ENCODE measurements around the gene ITPKC. TPM values are rescaled to one million over a fixed set of nuclear protein-coding genes. Genes with fewer than 3 reads are reported as not detected.

The ITPKC gene
- total RNA-seq, 1 donor from 2014 or later: 8.4 TPM

GRCh38 chr19:40709817-40710216, 7.1 kb upstream of the ITPKC start:
- intact Hi-C loops (cut with micrococcal nuclease): no loop called here
- peaks cover 45% of the 10 kb centered on the region for H3K36me3 Mint-ChIP-seq (ENCODE audit: low read depth)

GRCh38 chr19:40713939-40714338, 3.0 kb upstream of the ITPKC start:
- Mint-ChIP-seq H3K27ac (peak overlapping the region; percentile 44), H3K36me3 (ENCODE audit: low read depth) (peaks cover 31% of the 10 kb centered on the region), H3K4me1 (ENCODE audit: low read depth) (peaks cover 41% of the 10 kb centered on the region), H3K4me3 (ENCODE audit: low read depth) (peak overlapping the region; percentile 58), H3K9me3 (no peaks in the 10 kb centered on the region), H3K27me3 (ENCODE audit: low read depth) (no peaks in the 10 kb centered on the region)
- intact Hi-C loops (cut with micrococcal nuclease): no loop called here
- no peak for DNase-seq (ENCODE audit: low spot score)

More at GRCh38 chr19:40709817-40710216, 7.1 kb upstream of the ITPKC start:
- H3K4me3 Mint-ChIP-seq (ENCODE audit: low read depth): no peak overlapping the region
- H3K4me1 Mint-ChIP-seq (ENCODE audit: low read depth): peaks cover 17% of the 10 kb centered on the region
- no peak for DNase-seq (ENCODE audit: low spot score)
- H3K27me3 Mint-ChIP-seq (ENCODE audit: low read depth): no peaks in the 10 kb centered on the region
- H3K27ac Mint-ChIP-seq: no peak overlapping the region
- H3K9me3 Mint-ChIP-seq: no peaks in the 10 kb centered on the region

GRCh38 chr19:40714441-40715299, 2.2 kb upstream of the ITPKC start:
- Mint-ChIP-seq H3K4me3 (ENCODE audit: low read depth) (peak overlapping the region; percentile 88), H3K9me3 (no peaks in the 10 kb centered on the region), H3K4me1 (ENCODE audit: low read depth) (peaks cover 41% of the 10 kb centered on the region), H3K36me3 (ENCODE audit: low read depth) (peaks cover 25% of the 10 kb centered on the region), H3K27ac (peak overlapping the region; percentile 92), H3K27me3 (ENCODE audit: low read depth) (no peaks in the 10 kb centered on the region)
- intact Hi-C loops (cut with micrococcal nuclease): loop anchor here (1.0 kb wide), 1 partner anchor 24 kb away; the partner anchor contains the start of gene NUMBL
- peak; percentile 90 for DNase-seq (ENCODE audit: low spot score)

GRCh38 chr19:40716031-40716481, 856 bp upstream of the ITPKC start:
- Mint-ChIP-seq H3K4me3 (ENCODE audit: low read depth) (peak overlapping the region; percentile 88), H3K9me3 (no peaks in the 10 kb centered on the region), H3K36me3 (ENCODE audit: low read depth) (peaks cover 26% of the 10 kb centered on the region), H3K27ac (peak overlapping the region; percentile 92), H3K4me1 (ENCODE audit: low read depth) (peaks cover 53% of the 10 kb centered on the region), H3K27me3 (ENCODE audit: low read depth) (no peaks in the 10 kb centered on the region)
- peak; percentile 24 for DNase-seq (ENCODE audit: low spot score)
- intact Hi-C loops (cut with micrococcal nuclease): loop anchor here (1.0 to 2.0 kb wide), 4 partner anchors 35 to 101 kb away; partner anchors contain the start of genes EGLN2 and SNRPA

GRCh38 chr19:40717325-40717879, 490 bp downstream of the ITPKC start:
- Mint-ChIP-seq H3K27ac (no peak overlapping the region), H3K27me3 (ENCODE audit: low read depth) (no peaks in the 10 kb centered on the region), H3K36me3 (ENCODE audit: low read depth) (peaks cover 26% of the 10 kb centered on the region), H3K4me3 (ENCODE audit: low read depth) (peak overlapping the region; percentile 94), H3K9me3 (no peaks in the 10 kb centered on the region), H3K4me1 (ENCODE audit: low read depth) (peaks cover 51% of the 10 kb centered on the region)
- intact Hi-C loops (cut with micrococcal nuclease): loop anchor here (2.0 kb wide), 2 partner anchors 81 to 103 kb away; partner anchors contain the start of gene EGLN2
- no peak for DNase-seq (ENCODE audit: low spot score)

GRCh38 chr19:40717880-40718773, 1.2 kb downstream of the ITPKC start:
- DNase-seq (ENCODE audit: low spot score): no peak
- Mint-ChIP-seq H3K36me3 (ENCODE audit: low read depth) (peaks cover 27% of the 10 kb centered on the region), H3K27me3 (ENCODE audit: low read depth) (no peaks in the 10 kb centered on the region)

GRCh38 chr19:40718774-40719391, 2.0 kb downstream of the ITPKC start:
- Mint-ChIP-seq H3K4me3 (ENCODE audit: low read depth) (peak overlapping the region; percentile 94), H3K27me3 (ENCODE audit: low read depth) (no peaks in the 10 kb centered on the region), H3K4me1 (ENCODE audit: low read depth) (peaks cover 49% of the 10 kb centered on the region), H3K9me3 (no peaks in the 10 kb centered on the region), H3K36me3 (ENCODE audit: low read depth) (peaks cover 32% of the 10 kb centered on the region), H3K27ac (no peak overlapping the region)
- no peak for DNase-seq (ENCODE audit: low spot score)
- intact Hi-C loops (cut with micrococcal nuclease): loop anchor here (1.0 kb wide), 1 partner anchor 58 kb away; no protein-coding TSS in a partner anchor

More at GRCh38 chr19:40717880-40718773, 1.2 kb downstream of the ITPKC start:
- H3K4me3 Mint-ChIP-seq (ENCODE audit: low read depth): peak overlapping the region; percentile 94
- intact Hi-C loops (cut with micrococcal nuclease): loop anchor here (1.0 to 2.0 kb wide), 3 partner anchors 57 to 103 kb away; partner anchors contain the start of gene EGLN2
- no peaks in the 10 kb centered on the region for H3K9me3 Mint-ChIP-seq
- H3K27ac Mint-ChIP-seq: peak overlapping the region; percentile 56
- H3K4me1 Mint-ChIP-seq (ENCODE audit: low read depth): peaks cover 52% of the 10 kb centered on the region

GRCh38 chr19:40719414-40719894, 2.5 kb downstream of the ITPKC start:
- peak overlapping the region; percentile 94 for H3K4me3 Mint-ChIP-seq (ENCODE audit: low read depth)
- intact Hi-C loops (cut with micrococcal nuclease): no loop called here
- no peaks in the 10 kb centered on the region for H3K27me3 Mint-ChIP-seq (ENCODE audit: low read depth)
- H3K27ac Mint-ChIP-seq: no peak overlapping the region
- peaks cover 48% of the 10 kb centered on the region for H3K4me1 Mint-ChIP-seq (ENCODE audit: low read depth)
- no peaks in the 10 kb centered on the region for H3K9me3 Mint-ChIP-seq
- no peak for DNase-seq (ENCODE audit: low spot score)
- H3K36me3 Mint-ChIP-seq (ENCODE audit: low read depth): peaks cover 35% of the 10 kb centered on the region

- Mint-ChIP-seq H3K27ac (no peak overlapping the region), H3K4me3 (ENCODE audit: low read depth) (no peak overlapping the region)
Measured at GRCh38 chr19:40721140-40721486, 4.2 kb downstream of the ITPKC start.

GRCh38 chr19:40721936-40722661, 5.2 kb downstream of the ITPKC start:
- H3K4me1 Mint-ChIP-seq (ENCODE audit: low read depth): peaks cover 34% of the 10 kb centered on the region
- intact Hi-C loops (cut with micrococcal nuclease): no loop called here
- no peak overlapping the region for H3K4me3 Mint-ChIP-seq (ENCODE audit: low read depth)
- H3K27me3 Mint-ChIP-seq (ENCODE audit: low read depth): no peaks in the 10 kb centered on the region
- H3K27ac Mint-ChIP-seq: no peak overlapping the region
- no peak for DNase-seq (ENCODE audit: low spot score)
- peaks cover 51% of the 10 kb centered on the region for H3K36me3 Mint-ChIP-seq (ENCODE audit: low read depth)
- no peaks in the 10 kb centered on the region for H3K9me3 Mint-ChIP-seq

More at GRCh38 chr19:40721140-40721486, 4.2 kb downstream of the ITPKC start:
- Mint-ChIP-seq H3K9me3 (no peaks in the 10 kb centered on the region), H3K27me3 (ENCODE audit: low read depth) (no peaks in the 10 kb centered on the region), H3K36me3 (ENCODE audit: low read depth) (peaks cover 44% of the 10 kb centered on the region), H3K4me1 (ENCODE audit: low read depth) (peaks cover 38% of the 10 kb centered on the region)
- no peak for DNase-seq (ENCODE audit: low spot score)
- intact Hi-C loops (cut with micrococcal nuclease): no loop called here

- Mint-ChIP-seq H3K36me3 (ENCODE audit: low read depth) (peaks cover 56% of the 10 kb centered on the region), H3K4me1 (ENCODE audit: low read depth) (peaks cover 27% of the 10 kb centered on the region), H3K4me3 (ENCODE audit: low read depth) (no peak overlapping the region), H3K27ac (no peak overlapping the region), H3K9me3 (no peaks in the 10 kb centered on the region), H3K27me3 (ENCODE audit: low read depth) (no peaks in the 10 kb centered on the region)
- intact Hi-C loops (cut with micrococcal nuclease): no loop called here
- DNase-seq (ENCODE audit: low spot score): no peak
Measured at GRCh38 chr19:40723661-40724254, 6.8 kb downstream of the ITPKC start.

All from activated T-helper 2 cell treated with anti-CD3 and anti-CD28 coated beads, Interferon-gamma antibody, Interleukin-2, Interleukin-4, amounts not matched to agents 10 μg/mL and 5 μg/mL and 100 μg/mL, durations not matched to agents 14 hours and 24 hours and 36 hours (primary cell).